H1 (cell line): ENCODE results near the gene PRELID1. TPM values are rescaled to one million over a fixed set of nuclear protein-coding genes. Genes with fewer than 3 reads are reported as not detected.

Experiments
- CTCF ChIA-PET: fragments of 300-600 bp; sonication (Branson Sonifier 250); formaldehyde crosslinking; loops from one replicate; lab custom pipeline; 2021; ENCODE audit not compliant: partially characterized antibody; lab: Charles Lee
- POLR2A ChIA-PET: fragments of 300-600 bp; sonication (Branson Sonifier 250); formaldehyde crosslinking; loops from one replicate; lab custom pipeline; 2021; ENCODE audit warnings: inconsistent platforms; ENCODE audit not compliant: partially characterized antibody; lab: Charles Lee
- DNase-seq, 2 experiments: peaks; one replicate each; pipeline versions ENCODE4 v3.0.0 to v3.0.0-alpha.2; 2010 to 2022; ENCODE audit warnings: low spot score in 2 of 2, low read depth in 1 of 2, mixed read lengths in 1 of 2
- FAIRE-seq: peaks from 2 replicates; lab custom pipeline; 2011; peaks lifted over from hg19 to GRCh38; lab: Jason Lieb, UNC
- H2AFZ ChIP-seq: 2 replicates; pipeline ENCODE4 v1.8.1; 2012; ENCODE audit warnings: low read length, inconsistent platforms
- H2AK5ac ChIP-seq: 2 replicates; pipeline ENCODE4 v1.6.1; 2013; ENCODE audit warnings: low read depth, low read length
- H2BK120ac ChIP-seq: replicated peaks from 2 replicates; pipeline ENCODE3; 2013; ENCODE audit warnings: low read depth, low read length, inconsistent platforms
- H2BK12ac ChIP-seq: 2 replicates; pipeline ENCODE4 v1.6.1; 2013; ENCODE audit warnings: low read depth, low read length
- H2BK15ac ChIP-seq: 2 replicates; pipeline ENCODE4 v1.6.1; 2013; ENCODE audit warnings: low read length
- H2BK20ac ChIP-seq: 2 replicates; pipeline ENCODE4 v1.6.1; 2013; ENCODE audit warnings: low read length
- H2BK5ac ChIP-seq: 2 replicates; pipeline ENCODE4 v1.6.1; 2013; ENCODE audit warnings: low read depth, low read length
- H3K14ac ChIP-seq: 2 replicates; pipeline ENCODE4 v1.6.1; 2013; ENCODE audit warnings: inconsistent platforms; ENCODE audit not compliant: insufficient read length
- H3K18ac ChIP-seq: 2 replicates; pipeline ENCODE4 v1.6.1; 2013; ENCODE audit warnings: low read length; ENCODE audit errors: extremely low read depth
- H3K23ac ChIP-seq: 2 replicates; pipeline ENCODE4 v1.6.1; 2013; ENCODE audit warnings: inconsistent platforms; ENCODE audit not compliant: insufficient read length
- H3K23me2 ChIP-seq: 2 replicates; pipeline ENCODE4 v1.6.1; 2013; ENCODE audit warnings: low read depth, low read length
- H3K27ac ChIP-seq: 2 replicates; pipeline ENCODE4 v1.6.1; 2011; ENCODE audit warnings: low read depth, low read length, inconsistent platforms
- H3K27me3 ChIP-seq, 4 experiments: replicated peaks in 1 of 4; 1 replicate in 1 of 4; 2 replicates in 3 of 4; pipeline versions ENCODE4 v1.6.1 to v1.8.1; 2011 to 2013; ENCODE audit warnings: low read length in 3 of 4, mild to moderate bottlenecking in 3 of 4, inconsistent platforms in 2 of 4, mixed read lengths in 2 of 4, moderate library complexity in 1 of 4; ENCODE audit not compliant: control insufficient read depth in 3 of 4, insufficient read depth in 3 of 4; ENCODE audit errors: extremely low read depth in 1 of 4
- H3K36me3 ChIP-seq, 4 experiments: 2 replicates each; pipeline versions ENCODE4 v1.6.1 to v1.8.1; 2011 to 2013; ENCODE audit warnings: mild to moderate bottlenecking in 4 of 4, low read length in 3 of 4, moderate library complexity in 2 of 4, control low read depth in 1 of 4, inconsistent platforms in 1 of 4; ENCODE audit not compliant: insufficient read depth in 4 of 4, control insufficient read depth in 2 of 4
- H3K4ac ChIP-seq: replicated peaks from 2 replicates; pipeline ENCODE3; 2013; ENCODE audit warnings: low read length, low read depth, mixed read lengths, inconsistent platforms; ENCODE audit not compliant: insufficient read length
- H3K4me1 ChIP-seq, 4 experiments: replicated peaks in 1 of 4; 1 replicate in 1 of 4; 2 replicates in 3 of 4; pipeline versions ENCODE4 v1.6.1 to v1.8.1; 2011 to 2013; ENCODE audit warnings: low read length in 3 of 4, inconsistent platforms in 2 of 4, mixed read lengths in 1 of 4; ENCODE audit not compliant: insufficient read depth in 4 of 4, control insufficient read depth in 3 of 4
- H3K4me2 ChIP-seq, 2 experiments: 2 replicates each; pipeline versions ENCODE4 v1.6.1 to v1.8.1; 2011 to 2013; ENCODE audit warnings: low read depth in 2 of 2, low read length in 2 of 2, control low read depth in 1 of 2, inconsistent platforms in 1 of 2, mild to moderate bottlenecking in 1 of 2; ENCODE audit not compliant: insufficient read depth in 1 of 2
- H3K4me3 ChIP-seq, 4 experiments: fragments of 200-600, 300-600 bp in 1 of 4; sonication (generic), shearing (Covaris generic), sonication (Bioruptor Twin) in 1 of 4; 2 replicates each; pipeline versions ENCODE4 v1.5.1 to v1.8.1; 2011 to 2016; ENCODE audit warnings: low read length in 4 of 4, low read depth in 3 of 4, control low read depth in 2 of 4, inconsistent platforms in 2 of 4, mild to moderate bottlenecking in 2 of 4, mixed read lengths in 1 of 4, moderate library complexity in 1 of 4; ENCODE audit not compliant: insufficient read depth in 2 of 4; ENCODE audit errors: extremely low read depth in 1 of 4
- H3K56ac ChIP-seq: replicated peaks from 2 replicates; pipeline ENCODE3; 2013; ENCODE audit warnings: low read depth, mild to moderate bottlenecking, mixed read lengths, low read length, inconsistent platforms; ENCODE audit not compliant: insufficient read length
- H3K79me1 ChIP-seq: 2 replicates; pipeline ENCODE4 v1.6.1; 2013; ENCODE audit warnings: low read depth, low read length, control low read depth
- H3K79me2 ChIP-seq, 2 experiments: 2 replicates each; pipeline versions ENCODE4 v1.6.1 to v1.8.1; 2012 to 2013; ENCODE audit warnings: low read length in 2 of 2, mild to moderate bottlenecking in 2 of 2, inconsistent platforms in 1 of 2; ENCODE audit not compliant: insufficient read depth in 2 of 2, control insufficient read depth in 1 of 2
- H3K9ac ChIP-seq, 4 experiments: replicated peaks in 1 of 4; 1 replicate in 1 of 4; 2 replicates in 3 of 4; pipeline versions ENCODE4 v1.6.1 to v1.8.1; 2011 to 2013; ENCODE audit warnings: low read depth in 3 of 4, low read length in 3 of 4, control low read depth in 2 of 4, mild to moderate bottlenecking in 2 of 4, moderate library complexity in 2 of 4, inconsistent platforms in 1 of 4; ENCODE audit errors: extremely low read depth in 1 of 4
- H3K9me3 ChIP-seq, 2 experiments: 2 replicates each; pipeline versions ENCODE4 v1.6.1 to v1.8.1; 2012 to 2013; ENCODE audit warnings: mild to moderate bottlenecking in 2 of 2, moderate library complexity in 2 of 2, control low read depth in 1 of 2, inconsistent platforms in 1 of 2, low read depth in 1 of 2, low read length in 1 of 2, mixed read lengths in 1 of 2; ENCODE audit not compliant: insufficient read depth in 2 of 2
- H4K20me1 ChIP-seq, 2 experiments: replicated peaks in 1 of 2; 2 replicates each; pipeline versions ENCODE3 to v1.8.1; 2011 to 2013; ENCODE audit warnings: inconsistent platforms in 2 of 2, low read length in 2 of 2, mild to moderate bottlenecking in 1 of 2; ENCODE audit not compliant: insufficient read depth in 2 of 2, control insufficient read depth in 1 of 2
- H4K5ac ChIP-seq: 2 replicates; pipeline ENCODE4 v1.6.1; 2013; ENCODE audit warnings: low read length, low read depth, mixed read lengths, inconsistent platforms; ENCODE audit not compliant: insufficient read length
- H4K8ac ChIP-seq: 2 replicates; pipeline ENCODE4 v1.8.0; 2013; ENCODE audit warnings: mild to moderate bottlenecking, moderate library complexity, low read length, inconsistent platforms; ENCODE audit not compliant: insufficient read depth; ENCODE audit errors: extremely low read depth
- H4K91ac ChIP-seq: replicated peaks from 2 replicates; pipeline ENCODE3; 2013; ENCODE audit warnings: low read length, mixed read lengths, inconsistent platforms; ENCODE audit not compliant: insufficient read length
- BRCA1 ChIP-seq: IDR thresholded peaks from 2 replicates; pipeline ENCODE4 v1.6.1; 2012; ENCODE audit warnings: low read depth, low read length, improper control_type of control experiment
- CTCF ChIP-seq, 3 experiments: IDR thresholded peaks; 1 replicate in 2 of 3; 2 replicates in 1 of 3; pipeline versions ENCODE4 v1.5.1 to v1.6.1; 2011; ENCODE audit warnings: low read length in 3 of 3, mild to moderate bottlenecking in 3 of 3, inconsistent platforms in 2 of 3, low read depth in 1 of 3, moderate library complexity in 1 of 3; ENCODE audit not compliant: insufficient read depth in 1 of 3; ENCODE audit errors: control extremely low read depth in 1 of 3
- EZH2 ChIP-seq: fragments of 200-600 bp; sonication (generic); IDR thresholded peaks from 2 replicates; pipeline ENCODE4 v1.7.1; 2012; ENCODE audit warnings: low read depth, mild to moderate bottlenecking, moderate library complexity, low read length, inconsistent platforms; ENCODE audit not compliant: severe bottlenecking
- NRF1 ChIP-seq: IDR thresholded peaks from 2 replicates; pipeline ENCODE4 v1.6.1; 2011; ENCODE audit warnings: mild to moderate bottlenecking, low read depth, low read length, improper control_type of control experiment
- POLR2A ChIP-seq, 2 experiments: IDR thresholded peaks; 1 replicate in 1 of 2; 2 replicates in 1 of 2; pipeline ENCODE4 v1.6.1; 2011; ENCODE audit warnings: low read depth in 2 of 2, low read length in 2 of 2, mild to moderate bottlenecking in 2 of 2; ENCODE audit errors: control extremely low read depth in 1 of 2
- RXRA ChIP-seq: IDR thresholded peaks from 2 replicates; pipeline ENCODE4 v1.6.1; 2011; ENCODE audit warnings: low read depth, mild to moderate bottlenecking, low read length, moderate library complexity; ENCODE audit not compliant: insufficient read depth
- SIX5 ChIP-seq: IDR thresholded peaks from 2 replicates; pipeline ENCODE4 v1.6.1; 2011; ENCODE audit warnings: mild to moderate bottlenecking, low read depth, low read length
- WGBS, 2 experiments: shearing (Covaris generic) in 1 of 2; methylation state at CpG; one replicate each; pipeline versions ENCODE4 v1.1.6 to v1.1.7; 2013 to 2015; ENCODE audit warnings: low lambda C conversion rate in 2 of 2, mixed read lengths in 2 of 2, inconsistent platforms in 1 of 2, low coverage in 1 of 2, missing lambda C conversion rate in 1 of 2; ENCODE audit not compliant: insufficient replicate concordance in 2 of 2, insufficient coverage in 1 of 2, insufficient read length in 1 of 2; ENCODE audit errors: extremely low coverage in 1 of 2, missing lambda C conversion rate in 1 of 2; 5-methylcytosine and 5-hydroxymethylcytosine counted together
- polyA plus RNA-seq, 7 experiments: library from polyadenylated mRNA; depleted of rRNA in 3 of 7; stranded (reverse) in 5 of 7; unstranded in 2 of 7; fragments of >200 nt in 5 of 7; fragments of 200-250 nt in 2 of 7; gene quantifications; 1 replicate in 5 of 7; 2 replicates in 1 of 7; 4 replicates in 1 of 7; pipeline versions ENCODE4 v1.2.1 to v1.2.3, GENCODE V29; 2011 to 2013; ENCODE audit warnings: missing spikeins in 2 of 7, mixed read lengths in 2 of 7
- total RNA-seq: library from RNA; stranded (reverse); fragmentation: NEBNext Ultra II Directional; extraction: Animal tissue kit (Norgen Biotek cat#: 25700); gene quantifications from 2 replicates; pipeline ENCODE4 v1.2.1, GENCODE V29; 2021

PRELID1 gene
- total and polyA plus RNA-seq, 2 of the 8 experiments (the other 6 are each of a cell fraction or from before 2014, with no cell fraction given): 272 to 428 TPM

- FAIRE-seq (no peak), DNase-seq (no peak)
- Histone ChIP-seq H3K14ac (no peak overlapping the region), H2BK20ac (no peak overlapping the region), H3K23me2 (no peaks in the 10 kb centered on the region), H3K36me3 (peaks cover 36 to 87% (median 62%) of the 10 kb centered on the region in 4 experiments), H3K79me2 (no peaks in the 10 kb centered on the region), H2BK120ac (no peak overlapping the region), H3K27ac (no peak overlapping the region), H2BK12ac (no peak overlapping the region), H3K9ac (no peak overlapping the region), H2AFZ (no peak overlapping the region), H3K9me3 (no peaks in the 10 kb centered on the region), H3K4me3 (no peak overlapping the region), H3K4ac (no peak overlapping the region), H3K18ac (no peak overlapping the region), H2BK15ac (no peak overlapping the region), H3K23ac (no peak overlapping the region), H4K5ac (no peak overlapping the region), H3K79me1 (0 out of 2 replicates have a peak, but pooled peaks cover 2% of the 10 kb centered on the region), H3K56ac (no peak overlapping the region), H4K20me1 (peaks cover 0 to 2% of the 10 kb centered on the region in 2 experiments), H4K91ac (no peak overlapping the region), H2BK5ac (no peak overlapping the region), H3K4me1 (no peaks in the 10 kb centered on the region), H4K8ac (no peak overlapping the region), H3K4me2 (no peak overlapping the region), H2AK5ac (no peak overlapping the region), H3K27me3 (no peaks in the 10 kb centered on the region)
- TF ChIP-seq NRF1 (no peak), RXRA (no peak), POLR2A (IDR thresholded peaks at IDR 0.05; ENCODE audit: control extremely low read depth in 1 of 2, low read depth in 2 of 2, low read length in 2 of 2) (no peak), EZH2 (no peak), CTCF (IDR thresholded peaks at IDR 0.05; ENCODE audit: control extremely low read depth in 1 of 3, insufficient read depth in 1 of 3, low read depth in 1 of 3, low read length in 3 of 3) (no peak), SIX5 (no peak), BRCA1 (no peak)
- ChIA-PET POLR2A (interaction anchor here (1.8 kb wide), 1 partner anchor 18 kb away, joined by 5 read pairs; no protein-coding TSS in a partner anchor), CTCF (interaction anchor here (0.8 to 4.9 kb wide), 2 partner anchors 39 to 157 kb away, joined by 3 to 23 read pairs; no protein-coding TSS in a partner anchor)
- whole genome bisulfite sequencing, 2 experiments: 90% methylated on average over 4 of the region's 4 CpGs; no CpG with 5 or more reads in 1 of the 2 experiments
These were observed 32.5 kb upstream of the PRELID1 start for GRCh38 chr5:177271113-177271512.
